ENCODE measurements around the gene AFAP1.

The AFAP1 gene

GRCh38 chr4:7968262-7968896 lies 28.7 kb upstream of the AFAP1 start:
- no peak for DNase-seq (ENCODE audit: low spot score)

GRCh38 chr4:7967501-7968261 lies 28.0 kb upstream of the AFAP1 start:
- DNase-seq (ENCODE audit: low spot score), result no peak

GRCh38 chr4:7967063-7967440 lies 27.4 kb upstream of the AFAP1 start:
- no peak for DNase-seq (ENCODE audit: low spot score)

- DNase-seq (ENCODE audit: low spot score), result no peak
These were observed 26.8 kb upstream of the AFAP1 start for GRCh38 chr4:7966281-7967062.

GRCh38 chr4:7964890-7965662 lies 25.4 kb upstream of the AFAP1 start:
- DNase-seq (ENCODE audit: low spot score), result no peak

- DNase-seq (ENCODE audit: low spot score), result no peak
These were observed 24.8 kb upstream of the AFAP1 start for GRCh38 chr4:7964459-7964858.

- no peak for DNase-seq (ENCODE audit: low spot score)
These were observed 24.0 kb upstream of the AFAP1 start for GRCh38 chr4:7963691-7964090.

GRCh38 chr4:7962609-7963508 lies 23.2 kb upstream of the AFAP1 start:
- DNase-seq (ENCODE audit: low spot score), result no peak

- no peak for DNase-seq (ENCODE audit: low spot score)
These were observed 21.4 kb upstream of the AFAP1 start for GRCh38 chr4:7960790-7961655.

GRCh38 chr4:7960017-7960789 lies 20.5 kb upstream of the AFAP1 start:
- no peak for DNase-seq (ENCODE audit: low spot score)

GRCh38 chr4:7959078-7959477 lies 19.4 kb upstream of the AFAP1 start:
- no peak for DNase-seq (ENCODE audit: low spot score)

GRCh38 chr4:7956934-7957656 lies 17.4 kb upstream of the AFAP1 start:
- no peak for DNase-seq (ENCODE audit: low spot score)

- DNase-seq (ENCODE audit: low spot score), result no peak
These were observed 16.7 kb upstream of the AFAP1 start for GRCh38 chr4:7956270-7956808.

GRCh38 chr4:7955393-7955792 lies 15.7 kb upstream of the AFAP1 start:
- DNase-seq (ENCODE audit: low spot score), result no peak

GRCh38 chr4:7952615-7953014 lies 13.0 kb upstream of the AFAP1 start:
- no peak for DNase-seq (ENCODE audit: low spot score)

- no peak for DNase-seq (ENCODE audit: low spot score)
These were observed 10.8 kb upstream of the AFAP1 start for GRCh38 chr4:7950301-7951092.

GRCh38 chr4:7949759-7950158 lies 10.1 kb upstream of the AFAP1 start:
- DNase-seq (ENCODE audit: low spot score), result no peak

- DNase-seq (ENCODE audit: low spot score), result no peak
These were observed 8.3 kb upstream of the AFAP1 start for GRCh38 chr4:7947927-7948326.

Data from HuH-7 (cell line).